Measurements from ENCODE around the gene LILRB5. TPM values are rescaled to one million over a fixed set of nuclear protein-coding genes. Genes with fewer than 3 reads are reported as not detected.
"Not testable (repeated sequence)": the region's sequence is repeated elsewhere in the genome, so short reads cannot be mapped to it uniquely, and the experiment has no call there.

The LILRB5 gene
- total RNA-seq, 1 experiment from 2014 or later = not detected

GRCh38 chr19:54214217-54214616 lies 42.9 kb downstream of the LILRB5 start:
- not testable (repeated sequence) for DNase-seq (ENCODE audit: low spot score)

GRCh38 chr19:54211235-54211634 lies 45.8 kb downstream of the LILRB5 start:
- no peak for DNase-seq (ENCODE audit: low spot score)

GRCh38 chr19:54209811-54210494 lies 47.1 kb downstream of the LILRB5 start:
- peak; percentile 99 for DNase-seq (ENCODE audit: low spot score)

GRCh38 chr19:54209058-54209810 lies 47.8 kb downstream of the LILRB5 start:
- DNase-seq (ENCODE audit: low spot score) = peak; percentile 41

GRCh38 chr19:54208784-54209057 lies 48.4 kb downstream of the LILRB5 start:
- DNase-seq (ENCODE audit: low spot score) = no peak

- DNase-seq (ENCODE audit: low spot score) = peak; percentile 40
These were observed 48.9 kb downstream of the LILRB5 start for GRCh38 chr19:54207983-54208783.

GRCh38 chr19:54207676-54207982 lies 49.4 kb downstream of the LILRB5 start:
- DNase-seq (ENCODE audit: low spot score) = no peak

GRCh38 chr19:54207193-54207592 lies 49.9 kb downstream of the LILRB5 start:
- DNase-seq (ENCODE audit: low spot score) = not testable (repeated sequence)

GRCh38 chr19:54206831-54207177 lies 50.3 kb downstream of the LILRB5 start:
- DNase-seq (ENCODE audit: low spot score) = no peak

- DNase-seq (ENCODE audit: low spot score) = no peak
These were observed 50.8 kb downstream of the LILRB5 start for GRCh38 chr19:54206030-54206830.

- no peak for DNase-seq (ENCODE audit: low spot score)
These were observed 52.2 kb downstream of the LILRB5 start for GRCh38 chr19:54204767-54205468.

- DNase-seq (ENCODE audit: low spot score) = no peak
These were observed 53.9 kb downstream of the LILRB5 start for GRCh38 chr19:54203151-54203611.

GRCh38 chr19:54201980-54202379 lies 55.1 kb downstream of the LILRB5 start:
- DNase-seq (ENCODE audit: low spot score) = no peak

GRCh38 chr19:54201172-54201701 lies 55.8 kb downstream of the LILRB5 start:
- no peak for DNase-seq (ENCODE audit: low spot score)

Other genes starting within 250 kb of the LILRB5 start
- not detected in 2 replicates for gene VSTM1, start 193.4 kb downstream of the LILRB5 start, total RNA-seq (2014; rRNA removed; shearing (Covaris generic))
- not detected in 2 replicates for gene TARM1, start 175.9 kb downstream of the LILRB5 start, total RNA-seq (2014; rRNA removed; shearing (Covaris generic))
- gene OSCAR, start 156.5 kb downstream of the LILRB5 start, total RNA-seq (2014; rRNA removed; shearing (Covaris generic)) = 0.41 TPM in 1 of 2 replicates, not detected in the other
- 79.7 and 156 TPM in 2 replicates for gene NDUFA3, start 154.4 kb downstream of the LILRB5 start, total RNA-seq (2014; rRNA removed; shearing (Covaris generic))
- 49.9 and 53.8 TPM in 2 replicates for gene TFPT, start 141.6 kb downstream of the LILRB5 start, total RNA-seq (2014; rRNA removed; shearing (Covaris generic))
- 135 and 162 TPM in 2 replicates for gene PRPF31, start 141.5 kb downstream of the LILRB5 start, total RNA-seq (2014; rRNA removed; shearing (Covaris generic))
- 21.1 and 25.5 TPM in 2 replicates for gene CNOT3, start 119.5 kb downstream of the LILRB5 start, total RNA-seq (2014; rRNA removed; shearing (Covaris generic))
- gene LENG1, start 97.6 kb downstream of the LILRB5 start, total RNA-seq (2014; rRNA removed; shearing (Covaris generic)) = 18.7 and 21.1 TPM in 2 replicates
- gene TMC4, start 84.1 kb downstream of the LILRB5 start, total RNA-seq (2014; rRNA removed; shearing (Covaris generic)) = not detected in 2 replicates
- 405 and 408 TPM in 2 replicates for gene MBOAT7, start 67.7 kb downstream of the LILRB5 start, total RNA-seq (2014; rRNA removed; shearing (Covaris generic))
- 222 and 277 TPM in 2 replicates for gene TSEN34, start 66.0 kb downstream of the LILRB5 start, total RNA-seq (2014; rRNA removed; shearing (Covaris generic))
- gene RPS9, start 56.4 kb downstream of the LILRB5 start, total RNA-seq (2014; rRNA removed; shearing (Covaris generic)) = 1,527 and 1,817 TPM in 2 replicates
- gene LILRB3, start 34.3 kb downstream of the LILRB5 start, total RNA-seq (2014; rRNA removed; shearing (Covaris generic)) = not detected in 2 replicates
- gene LILRA6, start 14.5 kb downstream of the LILRB5 start, total RNA-seq (2014; rRNA removed; shearing (Covaris generic)) = not detected in 2 replicates
- gene LILRB2, start 23.8 kb upstream of the LILRB5 start, total RNA-seq (2014; rRNA removed; shearing (Covaris generic)) = not detected in 2 replicates
- gene LILRA5, start 55.9 kb upstream of the LILRB5 start, total RNA-seq (2014; rRNA removed; shearing (Covaris generic)) = not detected in 2 replicates
- gene LILRA4, start 81.9 kb upstream of the LILRB5 start, total RNA-seq (2014; rRNA removed; shearing (Covaris generic)) = not detected in 2 replicates
- not detected in 2 replicates for gene LAIR1, start 107.7 kb upstream of the LILRB5 start, total RNA-seq (2014; rRNA removed; shearing (Covaris generic))
- gene TTYH1, start 158.2 kb upstream of the LILRB5 start, total RNA-seq (2014; rRNA removed; shearing (Covaris generic)) = not detected in 2 replicates
- 13.6 and 14.8 TPM in 2 replicates for gene LENG8, start 191.9 kb upstream of the LILRB5 start, total RNA-seq (2014; rRNA removed; shearing (Covaris generic))
- gene LENG9, start 206.5 kb upstream of the LILRB5 start, total RNA-seq (2014; rRNA removed; shearing (Covaris generic)) = not detected in 2 replicates
- 17.2 and 19.1 TPM in 2 replicates for gene CDC42EP5, start 216.0 kb upstream of the LILRB5 start, total RNA-seq (2014; rRNA removed; shearing (Covaris generic))
- not detected in 2 replicates for gene LAIR2, start 245.6 kb upstream of the LILRB5 start, total RNA-seq (2014; rRNA removed; shearing (Covaris generic))

All from A172 (cell line).